SK-N-MC (cell line): ENCODE results near the gene HTR4.

ENCODE experiments used
- DNase-seq: peaks from one replicate; pipeline ENCODE4 v3.0.0-alpha.2; 2011; ENCODE audit warnings: low read depth, low spot score
- H3K27ac ChIP-seq: fragments of 200-600 bp; sonication (generic); 2 replicates; pipeline ENCODE4 v1.5.1; 2016; ENCODE audit warnings: mixed run types
- H3K36me3 ChIP-seq: fragments of 200-600 bp; sonication (generic); 2 replicates; pipeline ENCODE4 v1.6.1; 2017; ENCODE audit warnings: antibody characterized with exemption, low read length, mixed read lengths; ENCODE audit not compliant: insufficient read depth
- H3K4me3 ChIP-seq: fragments of 200-600 bp; sonication (generic); 2 replicates; pipeline ENCODE4 v1.5.1; 2016
- H3K9ac ChIP-seq: fragments of 200-600 bp; sonication (generic); 2 replicates; pipeline ENCODE4 v1.8.0; 2017; ENCODE audit warnings: mixed run types, mixed read lengths; ENCODE audit not compliant: insufficient read length
- H3K9me3 ChIP-seq: fragments of 200-600 bp; sonication (generic); 2 replicates; pipeline ENCODE4 v1.6.1; 2017; ENCODE audit warnings: low read depth, mild to moderate bottlenecking, antibody characterized with exemption, low read length, moderate library complexity, mixed read lengths
- EZH2 ChIP-seq: fragments of 200-600 bp; sonication (generic); IDR thresholded peaks from one replicate; pipeline ENCODE4 v1.6.1; 2017; ENCODE audit warnings: antibody characterized with exemption
- FOXP2 ChIP-seq: optimal IDR thresholded peaks from 2 replicates; pipeline ENCODE3; 2011; ENCODE audit warnings: mild to moderate bottlenecking, moderate library complexity; ENCODE audit not compliant: insufficient read depth; ENCODE audit errors: extremely low read length, control extremely low read depth
- POLR2AphosphoS5 ChIP-seq: IDR thresholded peaks from 2 replicates; pipeline ENCODE4 v1.6.1; 2012; ENCODE audit warnings: mild to moderate bottlenecking, low read depth, low read length, borderline replicate concordance

Gene HTR4

GRCh38 chr5:148599187-148599586, 55.1 kb downstream of the HTR4 start:
- no peak for DNase-seq
- no peak for TF ChIP-seq EZH2
- TF ChIP-seq POLR2AphosphoS5, result no peak
- TF ChIP-seq FOXP2, result no peak
- Histone ChIP-seq H3K4me3 (no peak overlapping the region), H3K27ac (no peak overlapping the region), H3K9me3 (no peaks in the 10 kb centered on the region), H3K9ac (no peak overlapping the region), H3K36me3 (no peaks in the 10 kb centered on the region)

- TF ChIP-seq FOXP2, result no peak
- Histone ChIP-seq H3K27ac (no peak overlapping the region), H3K9ac (no peak overlapping the region), H3K9me3 (no peaks in the 10 kb centered on the region), H3K36me3 (no peaks in the 10 kb centered on the region), H3K4me3 (no peak overlapping the region)
- DNase-seq, result no peak
These were observed 58.6 kb downstream of the HTR4 start for GRCh38 chr5:148595697-148596096.

- no peak overlapping the region for H3K4me3 ChIP-seq
- no peak overlapping the region for H3K9ac ChIP-seq
- H3K9me3 ChIP-seq, result no peaks in the 10 kb centered on the region
- no peak overlapping the region for H3K27ac ChIP-seq
- DNase-seq, result no peak
- H3K36me3 ChIP-seq, result no peaks in the 10 kb centered on the region
- no peak for TF ChIP-seq POLR2AphosphoS5
- TF ChIP-seq EZH2, result no peak
- TF ChIP-seq FOXP2, result no peak
These were observed 67.5 kb downstream of the HTR4 start for GRCh38 chr5:148586796-148587195.

GRCh38 chr5:148585988-148586387, 68.3 kb downstream of the HTR4 start:
- H3K27ac ChIP-seq, result no peak overlapping the region
- H3K9ac ChIP-seq, result no peak overlapping the region
- H3K9me3 ChIP-seq, result no peaks in the 10 kb centered on the region
- no peaks in the 10 kb centered on the region for H3K36me3 ChIP-seq
- no peak for DNase-seq
- no peak overlapping the region for H3K4me3 ChIP-seq
- TF ChIP-seq FOXP2, result no peak
- TF ChIP-seq POLR2AphosphoS5, result no peak
- TF ChIP-seq EZH2, result no peak

GRCh38 chr5:148584103-148584502, 70.2 kb downstream of the HTR4 start:
- Histone ChIP-seq H3K9ac (no peak overlapping the region), H3K9me3 (no peaks in the 10 kb centered on the region), H3K27ac (no peak overlapping the region), H3K4me3 (no peak overlapping the region), H3K36me3 (no peaks in the 10 kb centered on the region)
- no peak for DNase-seq
- TF ChIP-seq EZH2 (no peak), POLR2AphosphoS5 (no peak), FOXP2 (no peak)

GRCh38 chr5:148583421-148583965, 70.8 kb downstream of the HTR4 start:
- DNase-seq, result no peak
- no peak for TF ChIP-seq FOXP2

GRCh38 chr5:148574167-148574566, 80.2 kb downstream of the HTR4 start:
- H3K36me3 ChIP-seq, result no peaks in the 10 kb centered on the region
- H3K27ac ChIP-seq, result no peak overlapping the region
- no peaks in the 10 kb centered on the region for H3K9me3 ChIP-seq
- no peak for DNase-seq
- H3K4me3 ChIP-seq, result no peak overlapping the region
- H3K9ac ChIP-seq, result no peak overlapping the region
- TF ChIP-seq EZH2 (no peak), POLR2AphosphoS5 (no peak), FOXP2 (no peak)

More at GRCh38 chr5:148583421-148583965, 70.8 kb downstream of the HTR4 start:
- Histone ChIP-seq H3K9ac (no peak overlapping the region), H3K36me3 (no peaks in the 10 kb centered on the region), H3K9me3 (no peaks in the 10 kb centered on the region), H3K27ac (no peak overlapping the region), H3K4me3 (no peak overlapping the region)

- TF ChIP-seq FOXP2 (no peak), EZH2 (no peak), POLR2AphosphoS5 (no peak)
- no peak overlapping the region for H3K9ac ChIP-seq
- no peaks in the 10 kb centered on the region for H3K9me3 ChIP-seq
- no peak for DNase-seq
- no peak overlapping the region for H3K27ac ChIP-seq
- H3K4me3 ChIP-seq, result no peak overlapping the region
- H3K36me3 ChIP-seq, result no peaks in the 10 kb centered on the region
These were observed 81.0 kb downstream of the HTR4 start for GRCh38 chr5:148573374-148573773.

GRCh38 chr5:148569948-148570347, 84.4 kb downstream of the HTR4 start:
- TF ChIP-seq POLR2AphosphoS5 (no peak), EZH2 (no peak), FOXP2 (no peak)
- no peak overlapping the region for H3K27ac ChIP-seq

More at GRCh38 chr5:148569948-148570347, 84.4 kb downstream of the HTR4 start:
- Histone ChIP-seq H3K36me3 (no peaks in the 10 kb centered on the region), H3K4me3 (no peak overlapping the region), H3K9ac (no peak overlapping the region), H3K9me3 (no peaks in the 10 kb centered on the region)
- no peak for DNase-seq
